GM23338 (cell line): ENCODE measurements around the gene CRKL. TPM values are rescaled to one million over a fixed set of nuclear protein-coding genes. Genes with fewer than 3 reads are reported as not detected.

Experiments
- ATAC-seq: fragments of 200-7000 bp; cut with Tn5 transposase; 3 replicates; pipeline ENCODE4 v1.9.1; 2020
- DNase-seq: peaks from one replicate; pipeline ENCODE4 v3.0.0-alpha.2; 2015; ENCODE audit warnings: low spot score
- H2AFZ ChIP-seq: fragments of 200-600 bp; sonication (generic); 2 replicates; pipeline ENCODE4 v1.8.0; 2016; ENCODE audit warnings: antibody characterized with exemption, mild to moderate bottlenecking, moderate library complexity
- H3F3A ChIP-seq: fragments of 200-600 bp; sonication (generic); replicated peaks from 2 replicates; pipeline ENCODE4 v1.8.0; 2017; ENCODE audit warnings: antibody characterized with exemption, mixed run types, low read depth
- H3K27ac ChIP-seq: fragments of 200-600 bp; sonication (generic); 2 replicates; pipeline ENCODE4 v1.6.1; 2016; ENCODE audit warnings: low read depth
- H3K27me3 ChIP-seq: fragments of 200-600 bp; sonication (generic); 2 replicates; pipeline ENCODE4 v1.8.0; 2016; ENCODE audit warnings: mild to moderate bottlenecking, mixed run types, moderate library complexity; ENCODE audit not compliant: insufficient read depth
- H3K36me3 ChIP-seq: fragments of 200-600 bp; sonication (generic); 2 replicates; pipeline ENCODE4 v1.8.0; 2016; ENCODE audit warnings: mild to moderate bottlenecking; ENCODE audit not compliant: insufficient read depth
- H3K4me1 ChIP-seq: fragments of 200-600 bp; sonication (generic); 2 replicates; pipeline ENCODE4 v1.8.0; 2016; ENCODE audit warnings: mild to moderate bottlenecking, moderate library complexity; ENCODE audit not compliant: insufficient read depth
- H3K4me2 ChIP-seq: fragments of 200-600 bp; sonication (generic); 2 replicates; pipeline ENCODE4 v1.7.1; 2017; ENCODE audit warnings: mixed run types
- H3K4me3 ChIP-seq: fragments of 200-600 bp; sonication (generic); 2 replicates; pipeline ENCODE4 v1.6.1; 2016; ENCODE audit warnings: mixed run types
- H3K79me2 ChIP-seq: fragments of 200-600 bp; sonication (generic); replicated peaks from 2 replicates; pipeline ENCODE4 v1.8.0; 2017; ENCODE audit warnings: mild to moderate bottlenecking; ENCODE audit not compliant: insufficient read depth
- H3K9me2 ChIP-seq: fragments of 200-600 bp; sonication (generic); 2 replicates; pipeline ENCODE4 v1.8.0; 2017; ENCODE audit not compliant: insufficient read depth
- H4K20me1 ChIP-seq: fragments of 200-600 bp; sonication (generic); replicated peaks from 2 replicates; pipeline ENCODE4 v1.8.0; 2017; ENCODE audit warnings: mild to moderate bottlenecking; ENCODE audit not compliant: insufficient read depth
- H3K27ac Mint-ChIP-seq: 2 replicates; pipeline ENCODE4 v1.8.0; 2020; ENCODE audit warnings: inconsistent platforms, mild to moderate bottlenecking, moderate library complexity, mixed read lengths
- H3K27me3 Mint-ChIP-seq: 3 replicates; pipeline ENCODE4 v1.8.0; 2022; ENCODE audit warnings: low read depth, mild to moderate bottlenecking, moderate library complexity, mixed read lengths, inconsistent platforms; ENCODE audit not compliant: insufficient read depth, poor library complexity
- H3K36me3 Mint-ChIP-seq: 3 replicates; pipeline ENCODE4 v1.8.0; 2021; ENCODE audit warnings: low read depth, mild to moderate bottlenecking, inconsistent platforms, moderate library complexity, mixed read lengths
- H3K4me1 Mint-ChIP-seq: 3 replicates; pipeline ENCODE4 v1.8.0; 2020; ENCODE audit warnings: mild to moderate bottlenecking, inconsistent platforms, mixed read lengths
- H3K4me3 Mint-ChIP-seq: 3 replicates; pipeline ENCODE4 v1.8.0; 2021; ENCODE audit warnings: moderate library complexity, mild to moderate bottlenecking, inconsistent platforms, mixed read lengths
- H3K9me3 Mint-ChIP-seq: 3 replicates; pipeline ENCODE4 v1.8.0; 2020; ENCODE audit warnings: moderate library complexity, mild to moderate bottlenecking, inconsistent platforms, mixed read lengths
- CREB1 ChIP-seq: fragments of 250-450 bp; sonication (Bioruptor Pico); IDR thresholded peaks from 2 replicates; pipeline ENCODE4 v1.5.0; 2020; ENCODE audit warnings: low read depth, mild to moderate bottlenecking, moderate library complexity
- CTCF ChIP-seq, 2 experiments: fragments of 200-600 bp in 1 of 2; sonication (generic) in 1 of 2; conservative IDR thresholded peaks; 2 replicates each; pipeline versions ENCODE4 v1.5.1 to v1.6.1; 2016 to 2017; ENCODE audit warnings: antibody characterized with exemption in 2 of 2, low read depth in 2 of 2, mild to moderate bottlenecking in 2 of 2, moderate library complexity in 1 of 2
- ETS1 ChIP-seq: IDR thresholded peaks from 2 replicates; pipeline ENCODE4 v1.6.1; 2016; ENCODE audit warnings: antibody characterized with exemption
- EZH2 ChIP-seq: fragments of 200-600 bp; sonication (generic); IDR thresholded peaks from one replicate; pipeline ENCODE4 v1.8.0; 2017; ENCODE audit warnings: antibody characterized with exemption, mild to moderate bottlenecking, low read depth; ENCODE audit not compliant: unreplicated experiment
- EZH2phosphoT487 ChIP-seq: fragments of 200-600 bp; sonication (generic); IDR thresholded peaks from one replicate; pipeline ENCODE4 v1.8.1; 2018; ENCODE audit warnings: antibody characterized with exemption; ENCODE audit not compliant: unreplicated experiment
- JUNB ChIP-seq: IDR thresholded peaks from one replicate; pipeline ENCODE4 v1.6.1; 2016; ENCODE audit warnings: antibody characterized with exemption; ENCODE audit not compliant: unreplicated experiment
- NANOG ChIP-seq: IDR thresholded peaks from 2 replicates; pipeline ENCODE4 v1.6.1; 2016; ENCODE audit warnings: antibody characterized with exemption, borderline replicate concordance
- POLR2AphosphoS5 ChIP-seq: IDR thresholded peaks from 2 replicates; pipeline ENCODE4 v1.6.1; 2016; ENCODE audit warnings: antibody characterized with exemption, low read depth
- STAT1 ChIP-seq: IDR thresholded peaks from one replicate; pipeline ENCODE4 v1.6.1; 2016; ENCODE audit warnings: antibody characterized with exemption; ENCODE audit not compliant: unreplicated experiment
- ZNF114 ChIP-seq: fragments of 250-450 bp; sonication (Bioruptor Pico); IDR thresholded peaks from 2 replicates; pipeline ENCODE4 v1.5.0; 2020; ENCODE audit warnings: mild to moderate bottlenecking, moderate library complexity
- ZNF331 ChIP-seq: fragments of 250-450 bp; sonication (Bioruptor Pico); IDR thresholded peaks from 2 replicates; pipeline ENCODE4 v1.5.0; 2020; ENCODE audit warnings: low read depth, mild to moderate bottlenecking, moderate library complexity
- ZNF462 ChIP-seq: fragments of 250-450 bp; sonication (Bioruptor Pico); IDR thresholded peaks from 2 replicates; pipeline ENCODE4 v1.5.0; 2020; ENCODE audit warnings: mild to moderate bottlenecking, moderate library complexity
- polyA plus RNA-seq: library from polyadenylated mRNA; unstranded; fragments of >200 nt; fragmentation: Nextera tagmentation; extraction: Ambion mirVana; gene quantifications from 2 replicates; pipeline ENCODE4 v1.2.1, GENCODE V29; 2016
- total RNA-seq: library from RNA; depleted of rRNA; stranded (reverse); fragments of >200 nt; shearing (Covaris generic); gene quantifications from 2 replicates; pipeline ENCODE4 v1.2.3, GENCODE V29; 2014
- TF ChIP-seq, protein P1 (sequence below): IDR thresholded peaks from one replicate; pipeline ENCODE4 v1.6.1; 2018; ENCODE audit warnings: antibody characterized with exemption; ENCODE audit not compliant: unreplicated experiment

The CRKL gene
- total and polyA plus RNA-seq, 2 experiments from 2014 or later = 39.5 to 104 TPM

DNA sequence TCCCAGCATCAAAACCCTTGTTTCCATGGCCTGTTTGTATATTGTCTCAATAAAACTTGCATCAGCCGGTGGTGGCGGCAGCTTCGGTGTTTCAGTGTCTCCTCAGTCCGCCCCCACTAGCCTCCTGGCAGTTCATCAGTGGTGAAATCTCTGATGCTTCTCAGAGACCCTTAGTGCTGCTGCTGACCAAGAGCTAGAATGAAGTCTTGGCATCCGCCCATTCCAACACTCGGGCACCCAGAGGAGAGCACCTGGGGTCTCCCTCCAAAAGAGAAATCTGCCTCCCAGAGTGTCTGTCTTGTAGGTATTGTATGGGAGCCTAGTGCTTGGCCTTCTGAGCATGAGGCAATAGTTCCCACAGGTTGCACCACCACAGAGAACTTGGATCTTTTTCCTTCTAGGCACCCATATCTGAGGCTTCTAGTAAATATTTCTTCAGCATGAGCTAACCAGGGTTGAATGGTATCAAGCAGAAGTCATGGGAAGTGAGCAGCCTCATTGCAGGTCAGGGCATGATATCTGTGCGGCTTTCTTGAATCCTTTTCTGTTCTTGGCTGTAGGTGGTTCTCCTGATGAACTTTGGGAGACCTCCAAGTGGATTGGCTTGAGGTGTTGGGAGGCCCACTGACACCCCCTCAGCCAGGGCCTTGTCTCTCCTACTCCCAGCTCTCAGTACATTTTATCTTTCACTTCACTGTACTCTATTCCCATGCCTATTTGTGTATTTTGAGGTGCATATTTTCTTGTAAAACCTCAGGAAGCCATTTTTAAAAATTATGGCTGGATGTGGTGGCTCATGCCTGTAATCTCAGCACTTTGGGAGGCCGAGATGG is 36.7 kb downstream of the CRKL start:
- no peak overlapping the region for H3K27ac ChIP-seq
- TF ChIP-seq EZH2 = no peak
- no peak for TF ChIP-seq STAT1
- TF ChIP-seq NANOG = no peak
- no peak for TF ChIP-seq ETS1
- TF ChIP-seq JUNB = no peak
- TF ChIP-seq ZNF114 (CRISPR knock-in tag) = no peak
- TF ChIP-seq EZH2phosphoT487 = no peak
- no peak for TF ChIP-seq CREB1
- no peak for TF ChIP-seq ZNF462 (CRISPR knock-in tag)
- TF ChIP-seq CTCF (conservative IDR thresholded peaks at IDR 0.05; ENCODE audit: low read depth in 2 of 2) = no peak
- no peak for TF ChIP-seq ZNF331 (CRISPR knock-in tag)
- TF ChIP-seq, protein P1, sequence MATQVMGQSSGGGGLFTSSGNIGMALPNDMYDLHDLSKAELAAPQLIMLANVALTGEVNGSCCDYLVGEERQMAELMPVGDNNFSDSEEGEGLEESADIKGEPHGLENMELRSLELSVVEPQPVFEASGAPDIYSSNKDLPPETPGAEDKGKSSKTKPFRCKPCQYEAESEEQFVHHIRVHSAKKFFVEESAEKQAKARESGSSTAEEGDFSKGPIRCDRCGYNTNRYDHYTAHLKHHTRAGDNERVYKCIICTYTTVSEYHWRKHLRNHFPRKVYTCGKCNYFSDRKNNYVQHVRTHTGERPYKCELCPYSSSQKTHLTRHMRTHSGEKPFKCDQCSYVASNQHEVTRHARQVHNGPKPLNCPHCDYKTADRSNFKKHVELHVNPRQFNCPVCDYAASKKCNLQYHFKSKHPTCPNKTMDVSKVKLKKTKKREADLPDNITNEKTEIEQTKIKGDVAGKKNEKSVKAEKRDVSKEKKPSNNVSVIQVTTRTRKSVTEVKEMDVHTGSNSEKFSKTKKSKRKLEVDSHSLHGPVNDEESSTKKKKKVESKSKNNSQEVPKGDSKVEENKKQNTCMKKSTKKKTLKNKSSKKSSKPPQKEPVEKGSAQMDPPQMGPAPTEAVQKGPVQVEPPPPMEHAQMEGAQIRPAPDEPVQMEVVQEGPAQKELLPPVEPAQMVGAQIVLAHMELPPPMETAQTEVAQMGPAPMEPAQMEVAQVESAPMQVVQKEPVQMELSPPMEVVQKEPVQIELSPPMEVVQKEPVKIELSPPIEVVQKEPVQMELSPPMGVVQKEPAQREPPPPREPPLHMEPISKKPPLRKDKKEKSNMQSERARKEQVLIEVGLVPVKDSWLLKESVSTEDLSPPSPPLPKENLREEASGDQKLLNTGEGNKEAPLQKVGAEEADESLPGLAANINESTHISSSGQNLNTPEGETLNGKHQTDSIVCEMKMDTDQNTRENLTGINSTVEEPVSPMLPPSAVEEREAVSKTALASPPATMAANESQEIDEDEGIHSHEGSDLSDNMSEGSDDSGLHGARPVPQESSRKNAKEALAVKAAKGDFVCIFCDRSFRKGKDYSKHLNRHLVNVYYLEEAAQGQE = no peak
- TF ChIP-seq POLR2AphosphoS5 = no peak
- H3K9me3 Mint-ChIP-seq = no peaks in the 10 kb centered on the region
- H3K9me2 ChIP-seq = no peaks in the 10 kb centered on the region
- no peak for ATAC-seq
- peaks cover 16% of the 10 kb centered on the region for H3F3A ChIP-seq
- H3K4me3 Mint-ChIP-seq = no peak overlapping the region
- no peak overlapping the region for H3K4me2 ChIP-seq
- peak overlapping the region; percentile 80 for H3K27ac Mint-ChIP-seq
- no peak overlapping the region for H3K4me3 ChIP-seq
- peaks cover 21% of the 10 kb centered on the region for H3K36me3 ChIP-seq
- H3K4me1 ChIP-seq = peaks cover 4% of the 10 kb centered on the region; the same call in 1 of the 2 replicates
- H4K20me1 ChIP-seq = peaks cover 38% of the 10 kb centered on the region
- H3K27me3 Mint-ChIP-seq = peaks cover 11% of the 10 kb centered on the region
- peaks cover 8% of the 10 kb centered on the region; the same call in 2 of the 3 replicates for H3K4me1 Mint-ChIP-seq
- no peak overlapping the region for H2AFZ ChIP-seq
- H3K27me3 ChIP-seq = peaks cover 16% of the 10 kb centered on the region; the same call in 1 of the 2 replicates
- DNase-seq = no peak
- H3K79me2 ChIP-seq = peaks cover 28% of the 10 kb centered on the region
- peaks cover 46% of the 10 kb centered on the region for H3K36me3 Mint-ChIP-seq
